Psoas muscle (tissue), 8 donors: Measurements from ENCODE around the gene TMEM106B. TPM values are rescaled to one million over a fixed set of nuclear protein-coding genes. Genes with fewer than 3 reads are reported as not detected.
"Not testable (repeated sequence)": the region's sequence is repeated elsewhere in the genome, so short reads cannot be mapped to it uniquely, and the experiment has no call there.

Source experiments
- ATAC-seq, 4 donors: fragments of 200-7000 bp; cut with Tn5 transposase; one replicate each; pipeline ENCODE4 v1.9.1; 2020; ENCODE audit warnings: moderate library complexity in 3 of 4, mild to moderate bottlenecking in 2 of 4
- DNase-seq, 2 donors: peaks; one replicate each; pipeline ENCODE4 v3.0.0-alpha.2; 2020
- H3K27ac ChIP-seq: fragments of 200-600 bp; one replicate; pipeline ENCODE4 v1.8.0; 2022
- H3K27me3 ChIP-seq, 3 donors: fragments of 200-600 bp in 1 of 3; one replicate each; pipeline versions ENCODE4 v1.6.1 to v1.8.0; 2013 to 2022; ENCODE audit warnings: low read length in 2 of 3, mild to moderate bottlenecking in 2 of 3, moderate library complexity in 1 of 3; ENCODE audit not compliant: insufficient read depth in 3 of 3
- H3K36me3 ChIP-seq, 2 donors: fragments of 200-600 bp in 1 of 2; one replicate each; pipeline versions ENCODE4 v1.6.1 to v1.8.0; 2013 to 2022; ENCODE audit warnings: low read depth in 1 of 2, mild to moderate bottlenecking in 1 of 2, moderate library complexity in 1 of 2; ENCODE audit not compliant: insufficient read depth in 1 of 2
- H3K4me1 ChIP-seq: fragments of 200-600 bp; one replicate; pipeline ENCODE4 v1.8.0; 2022
- H3K4me3 ChIP-seq: fragments of 200-600 bp; one replicate; pipeline ENCODE4 v1.8.0; 2022; ENCODE audit warnings: mild to moderate bottlenecking
- H3K9me3 ChIP-seq: fragments of 200-600 bp; one replicate; pipeline ENCODE4 v1.8.0; 2022
- CTCF ChIP-seq: fragments of 200-600 bp; IDR thresholded peaks from one replicate; pipeline ENCODE4 v1.8.0; 2022; ENCODE audit warnings: antibody characterized with exemption
- WGBS, 3 donors: extraction: QIAGEN DNeasy Blood & Tissue Kit; methylation state at CpG; one replicate each; pipeline versions ENCODE4 v1.1.6 to v1.1.7; 2013; 5-methylcytosine and 5-hydroxymethylcytosine counted together
- intact Hi-C, 2 donors: fragments of 100-400 bp; cut with DNase I; formaldehyde crosslinking; loops; one replicate each; pipeline versions ENCODE4 v1.11.0 to v1.14.2; 2022
- polyA plus RNA-seq, 3 donors: library from polyadenylated mRNA; stranded (reverse); fragments of 200-250 nt; gene quantifications; one replicate each; pipeline ENCODE4 v1.2.3, GENCODE V29; 2013
- total RNA-seq, 4 donors: library from RNA; stranded (reverse); fragmentation: NEBNext Ultra II Directional in 2 of 4; extraction: Animal tissue kit (Norgen Biotek cat#: 25700) in 2 of 4; gene quantifications; one replicate each; pipeline versions ENCODE4 v1.2.1 to v1.2.4, GENCODE V29; 2021 to 2023
- donor health status: healthy with polysubstance abuse.
- donor health status: DM: no; HTN: no; CAD: no; lungs with moderate emphysema.
- donor health status: Bipolar disorder and iron deficiency.
- donor health status: healthy.
- donor health status: DM: yes; HTN: yes; CAD: no.
- donor health status: DM: no; HTN: no; CAD: no.
- donor health status: DM: no; HTN: no; CAD: no.
- donor health status: DM: yes; HTN: yes; CAD: no.

The TMEM106B gene
- total and polyA plus RNA-seq, 7 donors = 12.5 to 47.1 (median 31.7) TPM

- Histone ChIP-seq H3K9me3 (no peaks in the 10 kb centered on the region), H3K36me3 (peaks cover 0 to 75% of the 10 kb centered on the region in 2 donors), H3K4me3 (no peak overlapping the region), H3K27ac (no peak overlapping the region), H3K27me3 (no peaks in the 10 kb centered on the region), H3K4me1 (peaks cover 12% of the 10 kb centered on the region)
- intact Hi-C loops = no loop called here
- 99 to 100% (median 100%) methylated on average over 1 of the region's 1 CpG for WGBS, 3 donors
- DNase-seq (no peak), ATAC-seq (no peak)
- no peak for TF ChIP-seq CTCF
These were observed 6.2 kb downstream of the TMEM106B start for GRCh38 chr7:12217311-12217710.

- Histone ChIP-seq H3K4me1 (no peaks in the 10 kb centered on the region), H3K9me3 (peaks cover 4% of the 10 kb centered on the region), H3K36me3 (peaks cover 3 to 92% of the 10 kb centered on the region in 2 donors), H3K27me3 (no peaks in the 10 kb centered on the region), H3K4me3 (no peak overlapping the region), H3K27ac (no peak overlapping the region)
- DNase-seq = no peak
- WGBS, 3 donors = 91 to 94% (median 91%) methylated on average over 1 of the region's 1 CpG
- intact Hi-C loops = no loop called here
- TF ChIP-seq CTCF = no peak
- ATAC-seq = no peak
These were observed 9.4 kb downstream of the TMEM106B start for GRCh38 chr7:12220389-12221046.

- Histone ChIP-seq H3K4me3 (no peak overlapping the region), H3K27me3 (no peaks in the 10 kb centered on the region), H3K36me3 (peaks cover 3 to 90% of the 10 kb centered on the region in 2 donors), H3K9me3 (peaks cover 10% of the 10 kb centered on the region), H3K4me1 (no peaks in the 10 kb centered on the region), H3K27ac (no peak overlapping the region)
- intact Hi-C loops = no loop called here
- no peak for ATAC-seq
- no peak for DNase-seq
- no peak for TF ChIP-seq CTCF
These were observed 10.3 kb downstream of the TMEM106B start for GRCh38 chr7:12221414-12221813.

- Histone ChIP-seq H3K4me1 (no peaks in the 10 kb centered on the region), H3K36me3 (peaks cover 3 to 92% of the 10 kb centered on the region in 2 donors), H3K27ac (no peak overlapping the region), H3K9me3 (peaks cover 10% of the 10 kb centered on the region), H3K4me3 (no peak overlapping the region), H3K27me3 (no peaks in the 10 kb centered on the region)
- no peak for TF ChIP-seq CTCF
- intact Hi-C loops = no loop called here
- 41 to 53% (median 47%) methylated on average over 1 of the region's 1 CpG for WGBS, 3 donors
- DNase-seq (no peak), ATAC-seq (no peak)
These were observed 11.9 kb downstream of the TMEM106B start for GRCh38 chr7:12222889-12223579.

- H3K27me3 ChIP-seq, H3K4me1 ChIP-seq, intact Hi-C loops, ATAC-seq, H3K4me3 ChIP-seq, H3K27ac ChIP-seq, DNase-seq: not testable (repeated sequence)
- WGBS, 3 donors = 83 to 91% (median 88%) methylated on average over 7 of the region's 7 CpGs
- peaks cover 3 to 78% of the 10 kb centered on the region in 2 donors for H3K36me3 ChIP-seq
- peaks cover 10% of the 10 kb centered on the region for H3K9me3 ChIP-seq
These were observed 13.9 kb downstream of the TMEM106B start for GRCh38 chr7:12225017-12225416.
